Glomerular visceral epithelial cell (primary cell): Measurements from ENCODE around the gene PELI2.

Experiments
- DNase-seq: peaks from one replicate; pipeline ENCODE4 v3.0.0-alpha.2; 2016; ENCODE audit errors: extremely low spot score

PELI2 gene

GRCh38 chr14:56244138-56244789 is 126.1 kb downstream of the PELI2 start:
- peak; percentile 62 for DNase-seq

GRCh38 chr14:56247495-56248200 is 129.4 kb downstream of the PELI2 start:
- DNase-seq, result no peak

GRCh38 chr14:56248442-56248841 is 130.2 kb downstream of the PELI2 start:
- no peak for DNase-seq

GRCh38 chr14:56261046-56261445 is 142.8 kb downstream of the PELI2 start:
- no peak for DNase-seq

- DNase-seq, result no peak
Observed at GRCh38 chr14:56262530-56262929, 144.3 kb downstream of the PELI2 start.

- no peak for DNase-seq
Observed at GRCh38 chr14:56268039-56268438, 149.8 kb downstream of the PELI2 start.

- DNase-seq, result no peak
Observed at GRCh38 chr14:56268673-56269072, 150.5 kb downstream of the PELI2 start.

- no peak for DNase-seq
Observed at GRCh38 chr14:56270921-56271320, 152.7 kb downstream of the PELI2 start.

- DNase-seq, result peak; percentile 24
Observed at GRCh38 chr14:56271970-56272369, 153.8 kb downstream of the PELI2 start.

GRCh38 chr14:56273155-56273554 is 154.9 kb downstream of the PELI2 start:
- no peak for DNase-seq

- no peak for DNase-seq
Observed at GRCh38 chr14:56273951-56274350, 155.7 kb downstream of the PELI2 start.

- no peak for DNase-seq
Observed at GRCh38 chr14:56274556-56274955, 156.3 kb downstream of the PELI2 start.

- DNase-seq, result no peak
Observed at GRCh38 chr14:56276108-56276507, 157.9 kb downstream of the PELI2 start.

GRCh38 chr14:56278383-56278782 is 160.2 kb downstream of the PELI2 start:
- DNase-seq, result no peak

- DNase-seq, result no peak
Observed at GRCh38 chr14:56280843-56281242, 162.6 kb downstream of the PELI2 start.

- DNase-seq, result no peak
Observed at GRCh38 chr14:56282179-56282578, 164.0 kb downstream of the PELI2 start.

- no peak for DNase-seq
Observed at GRCh38 chr14:56284641-56285040, 166.4 kb downstream of the PELI2 start.

GRCh38 chr14:56289155-56289554 is 170.9 kb downstream of the PELI2 start:
- no peak for DNase-seq

- no peak for DNase-seq
Observed at GRCh38 chr14:56290195-56290594, 172.0 kb downstream of the PELI2 start.

- no peak for DNase-seq
Observed at GRCh38 chr14:56292970-56293369, 174.8 kb downstream of the PELI2 start.

- no peak for DNase-seq
Observed at GRCh38 chr14:56293506-56293905, 175.3 kb downstream of the PELI2 start.

- no peak for DNase-seq
Observed at GRCh38 chr14:56294128-56294527, 175.9 kb downstream of the PELI2 start.

- no peak for DNase-seq
Observed at GRCh38 chr14:56295743-56296142, 177.5 kb downstream of the PELI2 start.

- DNase-seq, result no peak
Observed at GRCh38 chr14:56297449-56297848, 179.2 kb downstream of the PELI2 start.
